CD4-positive, alpha-beta T cell treated with Interleukin-17A for 4 hours (primary cell): ENCODE measurements around the gene BANF2.

Experiments used
- DNase-seq: peaks from one replicate; pipeline ENCODE4 v3.0.0-alpha.2; 2020; ENCODE audit warnings: mixed read lengths

BANF2 gene

DNA sequence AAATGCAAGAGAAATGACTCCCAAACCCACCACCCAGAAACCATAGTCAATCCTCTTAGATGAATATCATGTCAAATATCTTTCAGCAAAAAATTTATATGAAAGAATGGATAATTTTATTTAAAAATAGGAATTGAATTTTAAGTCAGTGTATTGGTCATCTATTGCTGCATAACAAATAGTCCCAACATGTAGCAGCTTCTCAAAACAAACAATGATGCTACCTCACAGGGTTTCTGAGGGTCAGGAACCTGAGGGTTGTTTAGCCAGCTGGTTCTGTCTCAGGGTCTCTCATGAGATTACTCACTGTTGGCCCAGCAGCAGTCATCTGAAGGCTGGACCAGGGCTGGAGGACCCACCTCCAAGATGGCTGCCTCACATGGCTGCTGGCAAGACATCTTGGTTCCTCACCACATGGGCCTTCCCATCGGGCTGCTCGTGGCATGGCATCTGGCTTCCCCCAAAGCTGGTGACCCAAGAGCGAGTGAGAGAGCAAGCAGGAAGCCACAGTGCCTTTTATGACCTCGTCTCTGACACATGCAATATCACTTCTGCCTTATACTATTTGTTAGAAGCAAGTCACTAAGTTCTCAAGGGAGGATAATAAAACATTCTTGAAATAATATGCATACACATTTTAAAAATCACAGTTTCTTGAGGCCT lies 36.3 kb downstream of the BANF2 start:
- no peak for DNase-seq

GRCh38 chr20:17738154-17738553 lies 38.4 kb downstream of the BANF2 start:
- DNase-seq, result no peak

- no peak for DNase-seq
These were observed 41.5 kb downstream of the BANF2 start for GRCh38 chr20:17741220-17741619.

- DNase-seq, result no peak
These were observed 43.0 kb downstream of the BANF2 start for GRCh38 chr20:17742731-17743130.

DNA sequence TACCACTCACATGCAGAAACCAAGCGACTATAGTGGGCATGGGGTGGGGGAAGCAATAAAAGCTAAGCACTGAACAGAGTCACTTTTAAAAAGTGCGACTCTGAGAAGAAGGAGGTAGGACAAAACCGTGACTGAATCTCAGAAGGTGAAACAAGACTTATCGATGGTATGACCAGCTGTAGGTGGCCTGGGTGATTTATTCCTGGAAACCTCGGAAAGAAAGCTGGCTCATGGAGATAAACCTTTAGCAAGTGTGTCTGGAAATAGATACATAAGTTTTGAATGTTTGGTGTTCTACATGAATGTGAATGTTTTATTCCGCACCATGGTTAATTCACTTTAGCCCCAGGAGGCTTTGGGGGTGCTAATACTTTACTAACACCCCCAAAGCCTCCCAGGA lies 43.9 kb downstream of the BANF2 start:
- no peak for DNase-seq

DNA sequence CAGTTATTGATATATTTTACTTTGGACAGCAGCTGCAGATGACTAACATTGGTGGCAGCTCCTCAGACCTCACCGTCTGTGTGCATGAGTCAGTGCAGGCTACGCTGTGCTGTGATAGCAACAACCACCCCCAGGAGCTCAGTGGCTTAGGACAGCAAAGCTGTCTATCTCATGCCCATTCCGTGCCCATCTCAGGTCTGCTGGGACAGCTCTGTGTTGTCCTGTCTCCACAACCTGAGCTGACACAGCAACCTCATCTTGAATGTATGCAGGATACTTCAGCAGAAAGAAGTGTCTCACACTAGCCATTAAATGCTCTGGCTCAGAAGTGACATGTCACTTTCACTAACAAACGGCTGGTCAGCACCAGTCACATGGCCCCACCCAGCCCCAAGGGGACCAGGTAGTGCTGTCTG lies 47.7 kb downstream of the BANF2 start:
- DNase-seq, result no peak

GRCh38 chr20:17748279-17748678 lies 48.5 kb downstream of the BANF2 start:
- DNase-seq, result no peak

DNA sequence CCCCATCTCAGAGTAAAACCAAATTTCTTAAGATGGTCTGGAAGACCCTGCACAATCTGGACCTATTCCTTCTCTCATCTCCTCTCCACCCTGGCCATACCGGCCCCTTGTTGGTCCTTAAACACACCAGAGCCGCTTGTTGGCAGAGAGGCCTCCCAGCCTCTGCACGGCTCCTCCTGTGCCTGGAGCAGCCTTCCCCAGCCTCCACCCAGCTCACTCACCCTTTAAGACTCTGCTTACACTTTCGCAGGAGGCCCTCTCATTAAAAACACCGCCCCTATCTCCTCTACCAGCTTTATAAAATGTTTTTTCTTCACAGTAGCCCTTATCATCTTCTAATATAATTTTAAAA lies 49.8 kb downstream of the BANF2 start:
- no peak for DNase-seq

GRCh38 chr20:17749978-17750721 lies 50.4 kb downstream of the BANF2 start:
- no peak for DNase-seq

- DNase-seq, result no peak
These were observed 50.9 kb downstream of the BANF2 start for GRCh38 chr20:17750722-17751045.

DNA sequence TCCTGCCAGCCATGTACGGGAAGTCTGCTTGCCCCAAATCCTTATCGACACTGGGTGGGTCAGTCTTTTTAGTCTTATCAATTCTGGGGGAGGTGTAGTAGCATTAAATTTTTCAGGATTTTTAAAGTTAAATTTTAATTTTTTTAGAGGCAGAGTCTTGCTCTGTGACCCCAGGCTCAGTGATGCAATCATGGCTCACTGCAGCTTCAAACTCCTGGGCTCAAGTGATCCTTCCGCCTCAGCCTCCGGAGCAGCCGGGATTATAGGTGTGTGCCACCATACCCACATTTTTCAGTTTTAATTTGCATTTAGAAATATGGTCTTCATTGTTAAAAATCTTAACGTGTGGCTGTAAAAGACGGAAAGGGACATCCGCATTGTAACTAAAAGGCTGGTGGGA lies 51.9 kb downstream of the BANF2 start:
- DNase-seq, result no peak

- no peak for DNase-seq
These were observed 52.7 kb downstream of the BANF2 start for GRCh38 chr20:17752459-17752858.

GRCh38 chr20:17753516-17753915 lies 53.8 kb downstream of the BANF2 start:
- DNase-seq, result no peak

- DNase-seq, result no peak
These were observed 56.8 kb downstream of the BANF2 start for GRCh38 chr20:17756529-17756928.

DNA sequence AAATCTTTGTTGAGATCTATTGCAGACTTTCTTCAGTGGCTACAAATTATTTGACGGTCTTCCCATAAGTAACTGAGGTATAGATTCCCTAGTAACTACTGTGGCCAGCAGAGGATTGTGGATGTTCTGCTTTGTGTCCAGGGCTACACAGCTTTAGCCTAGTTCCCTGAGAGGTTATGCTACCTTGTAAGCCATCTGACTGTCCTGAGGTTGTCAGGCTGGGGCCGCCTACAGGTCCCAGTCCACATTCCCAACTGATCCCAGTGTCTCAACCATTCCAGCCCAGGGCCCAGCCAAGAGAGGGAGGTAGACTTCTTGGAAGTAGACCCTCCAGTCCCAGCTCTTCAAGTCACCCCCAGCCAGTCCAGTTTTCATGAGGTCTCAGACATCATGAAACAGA lies 57.7 kb downstream of the BANF2 start:
- no peak for DNase-seq

GRCh38 chr20:17758010-17758409 lies 58.2 kb downstream of the BANF2 start:
- DNase-seq, result no peak

- DNase-seq, result no peak
These were observed 58.7 kb downstream of the BANF2 start for GRCh38 chr20:17758512-17758911.

DNA sequence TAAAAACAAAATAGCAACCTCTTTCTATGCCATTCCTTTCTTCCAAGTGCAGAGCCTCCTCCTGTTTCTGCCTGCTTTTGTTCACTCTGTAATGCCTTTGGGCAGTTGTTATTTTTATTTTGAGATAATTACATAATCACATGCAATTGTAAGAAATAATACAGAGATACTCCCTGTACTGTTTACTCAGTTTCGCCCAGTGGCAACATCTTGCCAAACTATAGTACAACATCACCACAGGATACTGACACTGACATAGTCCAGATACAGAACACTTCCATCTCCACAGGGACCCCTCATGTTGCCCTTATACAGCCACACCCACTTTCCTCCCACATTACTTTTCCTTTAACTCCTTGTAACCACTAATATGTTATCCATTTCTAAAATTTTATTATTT lies 59.7 kb downstream of the BANF2 start:
- no peak for DNase-seq

DNA sequence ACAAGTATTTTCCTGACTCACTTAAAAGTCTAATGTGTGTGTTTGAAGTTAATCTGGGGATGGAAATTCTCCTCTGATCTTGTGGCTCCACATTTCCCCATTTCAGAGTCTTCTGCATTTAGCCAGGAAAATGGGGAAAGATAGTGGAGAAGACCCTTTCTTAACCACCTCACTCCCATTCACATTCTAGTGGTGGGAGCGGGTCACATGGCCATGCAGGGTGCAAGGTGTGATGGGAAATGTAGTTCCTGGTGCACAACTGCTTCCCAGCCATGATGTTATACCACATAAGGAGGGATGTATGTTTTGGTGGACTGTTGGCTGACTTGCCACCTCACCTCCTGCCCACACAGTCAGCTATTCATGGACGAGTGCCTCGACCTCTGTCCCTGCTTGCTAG lies 61.8 kb downstream of the BANF2 start:
- no peak for DNase-seq

GRCh38 chr20:17762243-17762872 lies 62.6 kb downstream of the BANF2 start:
- no peak for DNase-seq

DNA sequence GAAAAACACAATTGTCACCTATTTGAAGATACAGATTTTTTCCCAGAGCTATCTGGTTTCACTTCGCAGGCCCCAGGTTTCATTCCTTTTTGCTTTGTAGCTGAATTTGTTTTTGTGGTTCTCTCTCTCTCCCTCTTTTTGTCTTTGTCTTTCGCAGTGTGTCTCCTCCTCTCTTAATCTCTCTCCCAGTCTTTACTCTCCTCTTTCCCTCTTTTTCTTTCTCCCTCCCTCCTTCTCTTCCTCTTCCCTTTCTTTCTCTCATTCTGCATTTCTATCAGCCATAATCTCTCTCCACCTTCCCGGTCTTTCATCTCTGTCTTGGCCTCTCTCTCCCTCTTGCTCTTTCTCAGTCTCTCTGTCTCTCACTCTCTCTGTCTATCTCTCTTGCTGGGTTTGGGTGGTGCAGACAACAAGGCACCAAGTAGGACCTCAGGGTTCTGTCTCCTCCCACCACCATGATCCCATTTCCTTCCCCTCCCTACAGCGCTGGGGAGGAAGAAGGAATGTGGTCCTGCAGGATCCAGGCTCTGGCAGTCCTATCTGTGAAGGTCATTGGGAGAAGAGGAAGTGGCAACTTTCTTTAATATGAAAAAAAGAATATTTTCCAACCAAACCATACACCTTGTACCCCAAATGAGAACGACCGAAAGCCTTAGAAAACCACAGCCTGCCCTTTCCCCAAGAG lies 63.2 kb downstream of the BANF2 start:
- no peak for DNase-seq

DNA sequence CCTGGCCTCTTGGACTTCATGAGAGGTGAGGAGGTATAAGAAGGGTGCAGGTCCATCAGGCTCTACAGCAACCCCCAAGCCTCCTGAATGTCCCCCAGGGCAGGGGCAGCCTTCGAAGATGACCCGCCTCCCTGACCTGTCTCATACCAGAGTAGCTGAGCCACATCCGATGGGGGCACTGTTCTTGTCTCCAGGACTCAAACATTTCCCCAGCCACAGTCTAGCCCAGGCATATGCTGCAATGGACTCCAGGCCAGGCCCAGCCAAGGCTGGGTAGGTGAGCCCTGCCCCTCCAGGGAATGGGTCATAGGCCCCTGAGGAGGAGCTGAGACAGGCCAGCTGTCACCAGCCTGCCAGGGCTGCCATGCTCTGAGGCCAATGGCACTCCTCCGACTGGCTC lies 65.3 kb downstream of the BANF2 start:
- no peak for DNase-seq

DNA sequence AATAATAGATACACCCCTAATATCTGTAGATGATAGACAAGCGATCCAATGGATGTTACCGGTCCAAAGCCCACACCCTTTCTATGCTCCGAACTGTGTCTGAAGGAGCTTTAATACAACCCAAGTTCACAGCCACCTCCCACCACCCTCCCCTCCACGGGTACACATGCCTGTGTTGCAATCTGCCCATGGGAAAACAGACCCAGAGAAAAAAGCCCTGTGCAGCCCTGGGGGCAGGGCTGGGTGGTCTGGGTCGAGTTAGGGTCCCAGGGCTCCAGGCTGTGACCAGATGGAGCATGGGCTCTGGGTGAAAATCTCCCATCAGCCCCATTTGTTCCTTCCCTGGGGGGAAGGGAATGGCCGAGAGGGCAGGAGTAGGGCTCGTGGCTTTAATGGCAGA lies 65.8 kb downstream of the BANF2 start:
- DNase-seq, result no peak

DNA sequence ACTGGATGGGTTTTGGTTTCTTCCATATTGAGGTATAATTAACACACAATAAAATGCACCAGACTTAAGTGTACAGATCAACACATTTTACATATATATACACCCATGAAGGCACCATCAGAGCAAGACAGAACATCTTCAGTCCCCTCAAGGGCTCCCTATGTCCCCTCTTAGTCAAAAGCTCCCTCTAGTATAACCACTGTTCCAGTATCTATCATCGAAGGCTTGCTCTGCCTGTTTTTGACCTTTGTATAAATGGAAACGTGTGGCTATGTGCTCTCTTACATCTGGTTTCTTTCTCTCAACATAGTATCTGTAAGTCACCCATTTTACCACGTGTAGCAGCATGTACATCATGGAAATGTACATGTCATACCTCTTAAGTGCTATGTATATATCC lies 66.5 kb downstream of the BANF2 start:
- DNase-seq, result no peak
